Stimulated activated CD4-positive, alpha-beta T cell treated with anti-CD3 and anti-CD28 coated beads, Interleukin-12 subunit alpha, Interleukin-12 subunit beta, amount 100 ng/mL, for 48 hours (primary cell): ENCODE results near the gene U2AF2.
A peak's percentile ranks its signal among the peaks of the same experiment; 100 is the strongest.

Experiments used
- DNase-seq, 3 donors: peaks; one replicate each; pipeline ENCODE4 v3.0.0-alpha.2; 2020; ENCODE audit warnings: low read depth in 2 of 3, low spot score in 1 of 3

The U2AF2 gene

DNA sequence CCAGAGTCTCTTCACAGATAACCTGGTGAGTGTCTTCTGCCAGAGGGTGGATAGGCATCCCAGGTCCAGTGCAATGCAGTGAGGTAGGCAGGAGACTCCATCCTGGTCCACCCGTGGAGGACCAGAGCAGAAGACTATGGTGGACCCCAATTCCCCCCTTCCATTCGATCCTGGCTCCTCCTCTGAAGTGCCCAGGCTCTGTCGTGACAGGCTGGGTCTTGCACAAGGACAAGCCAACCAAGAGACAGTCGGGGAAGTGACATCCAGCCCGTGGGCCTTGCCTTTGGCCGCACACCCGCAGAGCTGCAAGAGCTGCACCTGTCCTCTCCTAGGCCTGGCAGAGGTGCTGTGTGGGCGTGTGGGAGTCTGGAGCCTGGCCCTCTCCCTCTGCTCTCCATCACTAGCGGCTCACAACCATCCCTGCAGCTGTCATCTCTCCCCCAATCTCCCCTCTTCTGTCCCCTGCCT is 33.6 kb upstream of the U2AF2 start:
- DNase-seq = no peak

DNA sequence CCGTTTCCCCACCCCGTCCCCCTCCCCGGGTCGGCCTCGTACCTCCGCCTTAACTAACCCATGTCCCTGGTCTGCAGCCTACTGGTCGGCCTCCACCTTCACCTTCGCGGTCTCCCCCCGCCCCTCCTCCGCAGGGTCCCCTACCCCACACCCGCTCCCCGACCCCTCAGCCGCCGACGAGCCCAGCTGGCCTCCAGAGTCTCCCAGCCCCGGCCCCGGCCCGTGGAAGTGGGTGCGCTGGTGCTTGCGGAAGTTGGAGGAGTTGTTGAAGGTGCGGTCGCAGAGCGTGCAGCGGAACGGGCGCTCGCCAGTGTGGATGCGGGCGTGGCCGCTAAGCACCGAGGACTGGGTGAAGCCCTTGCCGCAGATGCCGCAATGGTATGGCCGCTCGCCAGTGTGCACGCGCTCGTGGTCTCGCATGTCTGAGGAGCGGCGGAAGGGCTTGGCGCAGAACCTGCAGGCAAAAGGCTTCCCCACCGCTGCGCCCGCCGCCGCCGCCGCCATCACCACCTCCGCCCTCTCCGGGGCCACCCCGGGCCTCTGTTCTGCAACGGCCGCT is 33.1 kb upstream of the U2AF2 start:
- no peak for DNase-seq

DNA sequence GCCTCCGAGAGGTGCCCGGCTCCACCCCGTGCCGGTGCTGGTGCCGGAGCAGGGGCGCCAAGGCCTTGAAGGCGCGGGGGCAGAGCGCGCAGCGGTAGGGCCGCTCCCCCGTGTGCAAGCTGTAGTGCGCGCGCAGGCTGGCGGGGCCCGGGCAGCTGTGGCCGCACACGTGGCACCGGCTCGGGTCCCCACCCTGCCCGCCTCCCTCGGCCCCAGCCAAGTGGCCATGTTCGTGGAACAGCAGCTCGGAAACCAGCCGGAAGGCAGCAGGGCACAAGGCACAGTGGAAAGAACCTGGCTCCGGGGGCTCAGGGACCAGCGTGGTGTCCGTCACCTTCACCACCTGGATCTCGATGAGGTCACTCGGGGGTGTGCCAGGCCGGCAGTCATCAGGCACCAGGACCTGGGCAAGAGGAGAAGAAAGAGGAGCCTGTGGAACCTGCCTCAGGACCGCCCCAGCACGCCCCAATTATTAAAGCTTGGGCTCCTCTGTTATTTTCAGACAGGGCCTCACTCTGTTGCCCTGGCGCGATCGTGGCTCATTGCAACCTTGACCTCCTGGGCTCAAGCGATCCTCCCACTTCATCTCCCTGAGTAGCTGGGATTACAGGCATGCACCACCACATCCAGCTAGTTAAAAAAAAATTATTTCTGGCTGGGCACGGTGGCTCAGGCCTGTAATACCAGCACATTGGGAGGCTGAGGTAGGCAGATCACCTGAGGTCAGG is 32.4 kb upstream of the U2AF2 start:
- no peak for DNase-seq

DNA sequence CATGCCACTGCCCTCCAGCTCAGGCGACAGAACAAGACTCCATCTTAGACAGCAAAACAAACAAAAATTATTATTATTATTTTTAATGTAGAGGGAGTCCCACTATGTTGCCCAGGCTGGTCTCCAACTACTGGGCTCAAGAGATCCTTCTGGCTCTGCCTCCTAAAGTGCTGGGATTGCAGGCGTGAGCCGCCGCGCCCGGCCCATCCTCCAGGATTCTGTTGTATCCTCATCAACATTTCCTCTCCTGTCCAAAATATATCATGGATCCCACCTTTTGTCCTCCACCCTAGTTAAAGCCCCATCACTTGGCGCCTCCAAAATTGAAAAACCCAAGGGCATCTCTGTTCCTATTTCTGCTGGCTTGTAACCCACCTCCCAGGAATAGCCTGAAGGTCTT is 31.7 kb upstream of the U2AF2 start:
- no peak for DNase-seq

DNA sequence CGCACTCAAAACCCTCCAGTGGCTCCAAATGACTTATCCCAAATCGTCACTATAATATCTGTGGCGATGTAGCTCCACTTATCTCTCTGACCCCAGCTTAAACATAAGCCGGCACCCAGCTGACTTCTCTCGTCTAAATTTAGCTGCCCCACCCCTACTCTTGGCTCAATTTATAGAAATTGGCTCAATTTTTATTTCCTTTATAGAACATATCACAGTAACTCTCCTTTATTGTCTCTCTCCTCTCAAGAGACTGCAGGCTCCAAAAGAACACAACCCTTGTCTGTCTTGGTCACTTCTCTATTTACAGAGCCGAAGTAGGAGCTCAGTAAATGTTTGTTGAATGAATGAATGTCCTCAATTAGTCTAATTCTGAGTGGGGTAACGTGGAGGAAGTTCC is 31.3 kb upstream of the U2AF2 start:
- no peak for DNase-seq

DNA sequence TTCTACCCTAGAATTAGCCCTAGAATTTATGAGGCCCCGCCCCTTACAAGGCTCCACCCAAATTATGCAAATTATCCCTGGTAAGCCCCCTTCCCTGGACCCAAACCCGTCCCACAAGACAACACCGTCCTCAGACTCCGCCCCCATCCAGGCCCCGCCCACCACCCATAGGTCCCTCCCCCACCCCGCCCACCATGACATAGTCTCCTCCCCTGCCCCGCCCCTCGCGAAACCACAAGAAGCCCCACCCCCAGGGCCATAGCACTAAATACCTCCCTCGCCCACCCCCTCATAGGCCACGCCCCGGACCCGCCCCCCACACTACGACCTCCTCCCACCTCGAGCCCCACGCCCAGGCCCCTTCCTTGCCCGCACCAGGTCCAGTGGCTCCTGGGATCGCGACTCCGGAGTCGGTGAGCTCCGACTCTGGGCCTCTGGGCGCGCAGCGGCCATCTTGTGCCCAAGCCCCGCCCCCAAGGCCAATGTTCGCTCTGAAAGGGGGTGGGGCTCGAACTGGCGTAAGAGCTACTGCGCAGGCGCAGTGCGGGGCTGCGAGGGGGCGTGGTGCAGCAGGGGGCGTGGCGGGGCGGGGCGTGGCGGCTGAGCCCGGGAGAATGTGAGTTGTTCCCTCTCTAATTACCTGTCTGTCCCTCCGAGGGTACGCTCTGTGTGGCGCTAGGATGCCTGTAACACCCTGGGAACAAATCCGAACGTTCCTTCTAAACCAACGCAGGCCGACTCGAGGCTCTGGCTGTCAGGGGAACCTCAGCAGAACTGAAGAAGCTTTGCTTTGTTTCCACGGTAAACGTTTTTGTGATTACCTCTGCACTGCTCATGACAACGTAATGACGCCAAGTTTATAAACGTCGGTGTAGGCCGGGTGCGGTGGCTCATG is 30.5 kb upstream of the U2AF2 start, which contains the start of gene ZNF784:
TSS of gene ZNF784 (minus strand) at position 458 of the 895 bp plus-strand sequence. CDS start at position 453, 5 bp downstream.
- DNase-seq = peak; percentile 87 to 91 (median 89)

DNA sequence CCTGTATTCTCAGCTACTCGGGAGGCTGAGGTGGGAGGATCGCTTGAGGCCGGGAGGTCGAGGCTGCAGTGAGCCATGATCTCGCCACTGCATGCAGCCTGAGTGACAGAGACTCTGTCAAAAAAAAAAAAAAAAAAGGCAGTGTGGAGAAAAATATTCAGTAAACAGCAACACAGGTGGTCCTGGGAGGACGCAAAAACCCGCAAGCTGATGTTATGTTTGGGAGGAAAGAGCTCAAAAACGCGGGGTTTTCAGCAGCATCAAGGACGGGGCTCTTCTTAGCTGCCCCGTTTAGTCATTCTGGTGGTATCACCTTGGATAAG is 29.9 kb upstream of the U2AF2 start:
- DNase-seq = no peak

DNA sequence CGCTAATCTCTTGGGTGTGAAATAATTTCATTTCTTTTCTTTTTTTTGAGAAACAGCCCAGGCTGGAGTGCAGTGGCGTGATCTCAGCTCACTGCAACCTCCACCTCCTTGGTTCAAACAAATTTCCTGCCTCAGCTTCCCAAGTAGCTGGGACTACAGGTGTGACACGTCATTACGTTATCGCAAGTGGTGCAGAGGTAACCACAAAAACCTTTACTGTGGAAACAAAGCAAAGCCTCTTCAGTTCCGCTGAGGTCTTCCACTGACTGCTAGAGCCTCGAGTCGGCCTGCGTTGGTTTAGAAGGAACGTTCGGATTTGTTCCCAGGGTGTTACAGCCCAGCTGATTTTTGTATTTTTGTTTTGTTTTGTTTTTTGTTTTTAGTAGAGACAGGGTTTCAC is 28.5 kb upstream of the U2AF2 start:
- peak in 2 of 3 donors; percentile 29 to 44 for DNase-seq

DNA sequence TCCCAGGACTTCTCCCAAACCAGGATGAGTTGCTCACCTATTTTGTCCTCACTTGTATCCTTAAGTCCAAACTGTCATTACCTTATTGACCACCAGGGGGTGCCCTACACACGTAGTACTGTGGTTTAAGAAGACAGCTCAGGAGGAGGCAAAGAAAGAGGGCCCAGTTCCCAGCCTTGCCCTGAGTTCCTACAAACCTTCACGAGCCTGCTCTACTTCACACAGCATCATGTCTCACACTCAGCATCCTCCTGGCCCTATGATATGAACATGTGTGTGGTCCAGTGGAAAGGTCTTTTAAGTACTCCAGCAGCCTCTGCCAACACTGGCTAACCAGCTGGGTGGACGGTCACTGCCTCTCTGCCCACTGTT is 22.4 kb upstream of the U2AF2 start:
- DNase-seq = peak; percentile 77 to 96 (median 84)

DNA sequence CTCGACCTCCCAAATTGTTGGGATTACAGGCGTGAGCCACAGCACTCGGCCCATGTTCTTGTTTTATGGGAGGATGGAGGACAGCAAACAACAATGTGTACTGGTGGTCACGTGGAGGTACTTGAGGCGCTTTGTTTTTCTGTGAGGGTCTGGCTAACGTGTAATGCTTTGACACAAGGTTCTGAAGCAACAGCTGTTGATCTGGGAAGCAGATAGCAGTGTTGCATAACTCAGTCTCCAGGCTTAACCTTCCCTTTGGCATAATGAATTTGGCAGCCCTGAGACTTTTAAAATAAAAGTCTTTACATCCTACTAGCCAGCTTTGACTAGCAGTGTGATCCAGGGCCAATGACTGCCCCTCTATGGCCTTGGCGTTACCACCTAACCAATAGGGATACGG is 21.0 kb upstream of the U2AF2 start:
- no peak for DNase-seq

DNA sequence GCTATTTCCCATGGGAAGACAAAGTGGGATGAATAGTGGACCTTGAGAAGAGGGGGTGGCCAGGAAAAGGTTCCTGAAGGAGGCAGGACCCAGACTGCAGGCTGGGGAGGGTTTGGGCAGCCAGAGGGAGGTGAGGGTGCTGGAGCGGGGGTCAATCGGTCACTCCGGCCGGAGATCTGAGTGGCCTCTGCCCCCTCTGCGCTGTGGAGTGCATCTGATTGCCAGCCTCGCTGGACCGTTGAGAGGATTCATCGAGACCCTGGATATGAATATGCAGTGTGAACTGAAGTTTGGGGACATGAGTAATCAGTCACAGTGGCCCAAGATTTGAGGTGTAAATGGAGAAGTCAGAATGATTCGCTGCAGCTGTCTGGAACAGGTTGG is 19.5 kb upstream of the U2AF2 start:
- DNase-seq = no peak

DNA sequence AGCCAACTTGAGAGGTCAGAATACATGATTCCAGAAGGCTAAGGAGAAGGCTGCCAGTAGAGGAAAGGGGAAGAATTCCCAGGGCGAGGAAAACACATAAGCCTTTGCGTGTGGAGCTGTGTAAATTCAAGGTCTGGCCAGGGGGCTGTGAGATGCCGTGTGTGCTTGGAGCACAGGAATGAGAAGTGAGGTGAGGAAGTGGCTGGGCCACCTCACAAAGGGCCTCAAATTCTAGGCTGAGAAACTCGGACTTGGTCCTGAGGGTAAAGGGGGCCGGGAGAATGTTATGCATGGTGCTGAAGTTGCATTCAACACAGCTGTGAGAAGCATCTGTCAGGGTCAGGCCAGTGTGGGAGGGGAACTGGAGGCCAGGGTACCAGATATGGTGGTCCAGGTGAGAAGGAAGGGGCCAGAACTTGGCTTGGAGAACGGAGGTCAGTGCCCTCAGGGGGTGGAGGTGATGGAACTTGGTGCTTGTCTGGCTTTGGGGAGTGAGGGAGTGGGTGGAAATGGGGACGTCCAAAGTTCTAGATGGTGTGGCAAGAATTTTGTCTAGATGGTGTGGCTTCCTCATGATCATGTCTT is 18.9 kb upstream of the U2AF2 start:
- no peak for DNase-seq

DNA sequence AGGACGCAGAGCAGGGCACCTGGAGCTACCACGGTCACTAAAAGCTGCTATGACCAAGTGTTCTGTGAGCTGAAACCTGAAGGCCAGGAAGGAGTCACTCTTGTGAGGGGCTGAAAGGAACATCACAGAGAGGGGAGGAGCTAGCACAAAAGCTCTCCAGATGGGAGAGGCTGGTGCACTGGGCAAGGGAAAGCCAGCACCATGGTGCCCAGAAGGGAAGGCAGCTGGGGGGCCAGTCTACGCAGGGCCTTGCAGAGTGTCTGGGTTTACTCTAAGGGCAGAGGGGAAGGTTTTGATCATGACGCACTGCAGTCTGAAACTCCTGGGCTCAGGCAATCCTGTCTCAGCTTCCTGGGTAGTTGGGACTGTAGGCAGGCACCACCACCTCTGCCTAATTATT is 18.1 kb upstream of the U2AF2 start:
- DNase-seq = no peak

DNA sequence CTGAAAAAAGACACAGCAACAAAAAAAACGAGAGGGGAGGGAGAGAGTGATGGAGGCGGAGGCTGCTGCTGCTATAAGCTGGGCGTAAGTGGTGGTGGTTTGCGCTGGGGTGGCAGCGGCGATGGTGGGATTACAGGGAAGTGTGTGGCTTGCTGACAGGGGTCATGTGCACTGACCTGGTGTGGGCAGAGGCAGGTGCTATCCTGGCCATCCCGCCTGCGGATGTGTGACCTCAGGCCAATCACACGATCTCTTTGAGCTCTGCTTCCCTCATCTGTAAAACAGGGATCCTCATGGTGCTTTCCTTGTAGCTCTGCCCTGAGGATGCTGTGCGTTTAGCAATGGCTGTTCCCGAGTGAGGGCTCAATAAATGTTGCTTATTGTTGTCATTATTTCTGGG is 17.3 kb upstream of the U2AF2 start:
- no peak for DNase-seq

DNA sequence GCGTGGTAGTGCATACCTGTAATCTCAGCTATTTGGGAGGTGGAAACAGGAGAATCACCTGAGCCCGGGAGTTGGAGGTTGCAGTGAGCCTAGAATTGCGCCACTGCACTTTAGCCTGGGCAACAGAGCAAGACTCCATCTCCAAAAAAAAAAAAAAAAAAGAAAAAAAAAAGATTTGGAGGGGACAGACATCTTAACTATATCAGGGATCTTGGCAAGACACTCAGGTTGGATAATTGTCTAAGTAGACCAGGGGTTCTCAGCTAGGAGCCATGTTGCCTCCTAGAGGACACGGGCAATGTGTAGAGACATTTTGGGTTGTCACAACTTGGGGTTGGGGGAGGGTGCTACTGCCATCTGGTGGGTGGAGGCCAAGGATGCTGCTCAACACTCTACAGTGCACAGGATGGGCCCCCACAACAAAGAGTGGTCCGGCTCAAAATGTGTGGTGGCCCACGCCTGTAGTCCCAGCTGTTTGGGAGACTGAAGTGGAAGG is 15.9 kb upstream of the U2AF2 start:
- peak; percentile 52 to 66 (median 54) for DNase-seq

DNA sequence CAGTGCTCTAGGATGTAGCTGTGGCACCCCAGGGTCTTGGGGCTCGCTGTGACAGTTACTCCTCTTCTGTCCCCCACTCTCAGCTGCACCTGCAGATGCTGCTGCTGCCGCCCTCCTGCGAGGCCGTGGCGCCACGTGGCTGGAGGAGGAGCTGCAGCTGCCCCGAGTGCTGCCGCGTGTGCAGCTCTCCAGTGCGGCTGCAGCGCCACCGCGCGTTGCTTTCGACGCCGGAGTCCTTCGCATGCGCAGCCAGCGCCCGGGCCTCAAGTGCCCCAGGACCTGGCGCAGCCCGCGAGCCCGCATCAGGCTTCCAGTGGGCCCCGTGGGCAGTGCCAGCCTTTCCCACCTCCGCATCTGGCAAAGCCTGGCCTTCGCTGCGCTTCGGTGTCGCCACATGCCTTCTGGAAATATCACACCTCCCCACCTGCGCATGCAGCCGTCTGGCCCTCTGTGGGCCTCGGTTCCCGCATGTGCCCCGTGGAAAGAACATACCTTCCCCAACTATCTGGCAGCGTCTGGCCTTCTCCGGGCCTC is 14.7 kb upstream of the U2AF2 start:
- DNase-seq = peak; percentile 43 to 72 (median 71)

DNA sequence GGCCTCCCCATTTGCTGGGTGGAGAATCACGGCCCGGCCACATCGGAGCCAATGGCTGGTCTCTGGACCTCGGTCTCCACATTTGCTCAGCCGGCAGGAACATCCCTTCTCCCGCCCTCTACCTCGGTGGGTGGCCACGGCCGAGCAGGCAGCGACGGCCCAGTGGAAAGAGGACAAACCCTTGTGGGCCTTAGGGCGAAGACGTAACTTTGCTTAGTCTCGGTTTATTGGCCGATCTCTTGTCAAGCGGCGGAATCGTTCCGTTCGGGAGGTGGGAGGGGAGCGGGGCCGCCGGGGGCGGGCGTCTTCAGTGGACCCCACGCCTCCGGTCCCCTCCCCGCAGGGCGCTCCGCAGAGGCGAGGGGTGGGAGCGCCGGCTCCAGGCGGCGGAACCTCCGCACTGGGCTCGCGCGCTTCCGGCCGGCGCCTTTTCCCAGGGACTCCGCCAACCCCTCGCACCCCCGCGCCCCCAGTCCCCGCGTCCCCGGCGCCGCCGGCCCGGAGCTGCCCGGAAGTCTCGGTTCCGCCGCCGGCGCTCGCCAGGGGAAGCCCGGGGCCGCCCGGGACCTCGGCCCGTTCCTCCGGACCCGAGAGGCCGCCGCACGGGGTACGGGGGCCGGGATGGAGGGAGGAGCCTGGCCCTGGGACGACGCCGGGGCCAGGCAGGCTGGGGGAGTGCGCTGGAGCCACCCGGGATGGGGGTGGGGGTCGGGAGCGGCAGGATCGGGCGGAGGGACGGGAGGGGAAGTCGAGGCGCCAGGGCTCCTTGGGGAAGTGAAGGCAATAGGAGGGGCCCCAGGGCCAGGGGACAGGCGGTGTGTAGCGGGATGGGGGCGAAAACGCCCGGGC is 14.0 kb upstream of the U2AF2 start, which contains the start of gene ZNF580:
TSS of gene ZNF580 (plus strand) at position 426 of the 849 bp plus-strand sequence. CDS start 1,507 bp downstream, outside the sequence.
- DNase-seq = peak; percentile 45 to 71 (median 52)

DNA sequence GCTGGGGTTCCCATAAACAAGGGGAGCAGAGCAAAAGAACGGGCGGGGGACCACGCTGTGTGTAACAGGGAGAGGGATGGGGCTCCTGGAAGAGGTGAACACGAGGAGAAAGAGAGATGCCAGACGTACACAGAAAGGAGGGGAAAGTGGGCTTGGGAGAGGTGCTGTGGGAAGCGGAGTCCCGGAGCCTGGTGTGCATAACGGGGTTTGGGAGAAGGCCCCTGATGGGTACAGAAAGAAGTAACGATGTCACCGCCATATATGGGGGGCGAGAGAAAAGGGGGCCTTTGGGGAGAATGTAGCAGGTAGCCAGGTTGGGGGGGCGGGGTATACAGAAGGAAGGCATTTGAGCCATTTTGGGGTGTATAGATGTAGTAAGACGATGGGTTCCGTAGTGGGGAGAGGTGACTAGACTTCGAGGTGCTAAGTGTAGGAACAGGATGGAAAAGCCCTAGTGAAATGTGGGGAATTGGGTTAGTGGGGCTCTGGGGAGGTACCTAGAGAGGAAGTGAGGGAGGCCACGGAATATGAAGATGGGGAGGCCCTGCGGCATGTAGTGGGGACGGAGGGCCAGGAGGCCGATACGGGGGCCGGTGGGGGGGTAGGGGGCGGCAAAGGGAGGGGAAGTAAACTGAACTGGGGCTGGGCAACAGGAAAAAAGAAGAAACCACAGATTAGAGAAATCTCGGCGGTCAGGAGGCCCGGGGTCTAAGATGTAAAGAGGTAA is 13.2 kb upstream of the U2AF2 start:
- DNase-seq = no peak

DNA sequence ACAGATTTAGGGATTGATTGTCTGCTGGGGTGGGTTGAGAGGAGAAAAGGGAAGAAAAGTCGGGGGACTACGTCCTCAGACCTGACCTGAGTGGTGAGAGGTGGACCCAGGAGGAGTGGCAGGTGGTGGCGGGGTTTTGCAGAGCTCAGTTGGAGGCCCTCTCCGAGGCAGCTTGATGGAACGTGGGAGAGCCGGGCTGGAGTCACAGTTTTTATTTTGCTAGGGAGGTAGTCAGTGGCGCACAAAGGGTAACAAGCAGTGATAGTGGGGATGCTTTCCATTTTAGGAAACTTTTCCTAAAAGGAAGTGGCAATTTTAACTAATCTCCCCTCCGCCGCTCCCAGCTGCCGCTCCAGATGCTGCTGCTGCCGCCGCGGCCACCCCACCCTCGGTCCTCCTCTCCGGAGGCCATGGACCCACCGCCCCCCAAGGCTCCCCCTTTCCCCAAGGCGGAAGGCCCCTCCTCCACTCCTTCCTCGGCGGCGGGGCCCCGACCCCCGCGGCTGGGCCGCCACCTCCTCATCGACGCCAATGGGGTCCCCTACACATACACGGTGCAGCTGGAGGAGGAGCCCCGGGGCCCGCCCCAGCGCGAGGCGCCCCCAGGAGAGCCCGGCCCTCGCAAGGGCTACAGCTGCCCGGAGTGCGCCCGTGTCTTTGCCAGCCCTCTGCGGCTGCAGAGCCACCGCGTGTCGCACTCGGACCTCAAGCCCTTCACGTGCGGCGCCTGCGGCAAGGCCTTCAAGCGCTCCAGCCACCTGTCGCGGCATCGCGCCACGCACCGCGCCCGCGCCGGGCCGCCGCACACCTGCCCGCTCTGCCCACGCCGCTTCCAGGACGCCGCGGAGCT is 12.5 kb upstream of the U2AF2 start:
- DNase-seq = no peak
